Amygdala (tissue), 56 donors: ENCODE data around the gene NAP1L1.

Experiments used
- DNase-seq, 56 donors: peaks; one replicate each; lab custom pipeline; 2025; lab: John Stamatoyannopoulos, UW

The NAP1L1 gene

GRCh38 chr12:76083904-76084862 is at the start of gene NAP1L1:
Gene NAP1L1 (minus strand): TSS chr12:76084685. CDS start chr12:76074219, 10,466 bp downstream.
- peak in 55 of 56 donors; percentile 44 to 99 (median 96) for DNase-seq

GRCh38 chr12:76127588-76127987 is 43.1 kb upstream of the NAP1L1 start:
- no peak for DNase-seq

- DNase-seq = no peak
Measured at GRCh38 chr12:76124456-76124855, 40.0 kb upstream of the NAP1L1 start.

GRCh38 chr12:76123259-76124212 is 39.1 kb upstream of the NAP1L1 start:
- no peak for DNase-seq

GRCh38 chr12:76119887-76120286 is 35.4 kb upstream of the NAP1L1 start:
- no peak for DNase-seq

- no peak for DNase-seq
Measured at GRCh38 chr12:76117751-76118150, 33.3 kb upstream of the NAP1L1 start.

GRCh38 chr12:76117067-76117691 is 32.7 kb upstream of the NAP1L1 start:
- DNase-seq = no peak

- no peak for DNase-seq
Measured at GRCh38 chr12:76113800-76114757, 29.6 kb upstream of the NAP1L1 start.

GRCh38 chr12:76111209-76111749 is 26.8 kb upstream of the NAP1L1 start:
- DNase-seq = no peak

GRCh38 chr12:76109879-76110278 is 25.4 kb upstream of the NAP1L1 start:
- no peak for DNase-seq

GRCh38 chr12:76108356-76108755 is 23.9 kb upstream of the NAP1L1 start:
- DNase-seq = no peak

- no peak for DNase-seq
Measured at GRCh38 chr12:76106631-76107030, 22.1 kb upstream of the NAP1L1 start.

- no peak for DNase-seq
Measured at GRCh38 chr12:76103958-76104357, 19.5 kb upstream of the NAP1L1 start.

- no peak for DNase-seq
Measured at GRCh38 chr12:76101739-76102385, 17.4 kb upstream of the NAP1L1 start.

GRCh38 chr12:76096079-76096646 is 11.7 kb upstream of the NAP1L1 start:
- no peak for DNase-seq

- no peak for DNase-seq
Measured at GRCh38 chr12:76094754-76095153, 10.3 kb upstream of the NAP1L1 start.

- no peak for DNase-seq
Measured at GRCh38 chr12:76091246-76091754, 6.8 kb upstream of the NAP1L1 start.

- peak in 2 of 56 donors; percentile 15 to 43 for DNase-seq
Measured at GRCh38 chr12:76085520-76085868, 1.0 kb upstream of the NAP1L1 start.
